Measurements from ENCODE around the gene C12orf43.
A peak's percentile ranks its signal among the peaks of the same experiment; 100 is the strongest.

Gene C12orf43

DNA sequence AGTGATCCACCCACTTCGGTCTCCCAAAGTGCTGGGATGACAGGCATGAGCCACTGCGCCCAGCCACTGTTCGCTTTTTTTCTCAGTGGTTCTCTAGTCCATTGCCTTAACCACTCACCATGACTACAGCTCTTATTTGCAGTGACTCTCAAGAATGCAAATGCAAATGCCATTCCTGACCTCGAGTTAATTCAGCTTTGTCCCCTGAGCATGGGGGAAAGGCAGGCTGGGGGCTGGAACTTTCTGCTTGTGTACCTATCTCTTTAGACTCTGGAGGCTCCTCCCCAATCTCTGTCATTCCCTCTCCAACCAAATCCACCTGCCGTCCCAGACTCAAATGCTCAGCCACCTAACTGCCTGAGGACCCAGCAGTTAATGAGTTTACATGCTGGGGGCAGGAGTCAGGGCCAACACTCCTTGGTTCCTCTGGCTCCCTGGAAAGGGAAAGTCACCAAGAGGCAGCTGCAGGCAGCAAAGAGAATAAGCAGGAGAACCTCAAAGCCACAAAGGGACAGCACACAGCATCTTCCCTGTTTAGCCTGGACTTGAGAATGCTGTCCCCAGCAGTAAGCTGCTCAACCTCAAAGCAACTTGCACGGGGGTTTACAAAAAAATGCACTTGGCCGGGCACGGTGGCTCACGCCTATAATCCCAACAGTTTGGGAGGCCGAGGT, 43.3 kb downstream of the C12orf43 start:
- Histone ChIP-seq H3K4me1 (ENCODE audit: control insufficient read depth, insufficient read depth, low read length, poor library complexity, severe bottlenecking) (no peaks in the 10 kb centered on the region), H3K27ac (ENCODE audit: low read depth, low read length, severe bottlenecking) (peak overlapping the region; percentile 49), H3K9me3 (ENCODE audit: control insufficient read depth, low read length) (no peaks in the 10 kb centered on the region), H3K36me3 (ENCODE audit: control insufficient read depth, insufficient read depth, low read length) (no peaks in the 10 kb centered on the region), H3K4me3 (ENCODE audit: extremely low read depth, insufficient read depth, low read length, poor library complexity, severe bottlenecking) (no peak overlapping the region)
- WGBS, 2 experiments (ENCODE audit: insufficient coverage in 2 of 2) = 46 to 54% methylated on average over 6 to 10 of the region's 10 CpGs

DNA sequence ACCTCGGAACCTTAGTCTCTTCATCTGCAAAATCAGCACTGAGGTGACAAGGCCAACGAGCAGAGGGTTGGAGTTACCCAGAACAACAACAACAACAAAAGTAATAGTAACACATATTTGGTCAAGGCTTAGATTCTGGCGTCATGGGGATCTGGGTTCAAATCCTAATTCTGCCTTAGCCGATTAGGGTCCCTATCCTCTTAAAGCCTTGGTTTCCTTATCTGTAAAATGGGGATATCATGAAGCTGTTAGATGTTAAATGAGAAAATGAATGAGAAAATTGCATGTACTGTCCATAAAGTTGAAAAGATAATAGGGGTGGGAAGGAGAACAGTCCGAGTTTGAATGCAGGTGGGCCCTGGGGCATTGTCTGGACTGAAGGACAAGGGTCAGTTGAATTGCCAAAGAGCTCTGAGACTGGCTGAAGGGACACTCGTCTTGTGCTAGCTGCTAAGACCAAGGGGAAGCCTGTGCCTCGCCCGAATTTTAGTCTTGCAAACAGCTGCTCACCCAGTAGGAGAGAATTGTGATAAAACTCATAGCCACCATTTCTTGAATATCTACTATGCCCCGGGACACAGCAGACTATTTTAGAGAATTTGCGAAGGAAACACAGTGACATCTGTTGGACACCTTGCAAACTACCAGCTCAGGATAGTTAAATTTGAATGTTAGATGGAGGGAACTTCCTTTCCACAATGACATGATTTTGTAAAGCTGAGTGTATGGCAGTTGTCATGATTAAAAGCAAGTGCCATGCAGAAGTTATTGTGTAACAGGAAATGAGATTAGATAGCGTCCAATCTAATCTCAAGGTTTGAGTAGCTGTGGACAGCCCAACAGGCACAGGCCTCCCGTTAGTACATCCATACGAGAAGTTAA, 44.7 kb downstream of the C12orf43 start:
- H3K4me1 ChIP-seq (ENCODE audit: control insufficient read depth, insufficient read depth, low read length, poor library complexity, severe bottlenecking) = no peaks in the 10 kb centered on the region
- 50 to 68% methylated on average over 8 to 9 of the region's 13 CpGs for WGBS, 2 experiments (ENCODE audit: insufficient coverage in 2 of 2)
- H3K4me3 ChIP-seq (ENCODE audit: extremely low read depth, insufficient read depth, low read length, poor library complexity, severe bottlenecking) = no peak overlapping the region
- no peak overlapping the region for H3K27ac ChIP-seq (ENCODE audit: low read depth, low read length, severe bottlenecking)
- no peaks in the 10 kb centered on the region for H3K9me3 ChIP-seq (ENCODE audit: control insufficient read depth, low read length)
- no peaks in the 10 kb centered on the region for H3K36me3 ChIP-seq (ENCODE audit: control insufficient read depth, insufficient read depth, low read length)

DNA sequence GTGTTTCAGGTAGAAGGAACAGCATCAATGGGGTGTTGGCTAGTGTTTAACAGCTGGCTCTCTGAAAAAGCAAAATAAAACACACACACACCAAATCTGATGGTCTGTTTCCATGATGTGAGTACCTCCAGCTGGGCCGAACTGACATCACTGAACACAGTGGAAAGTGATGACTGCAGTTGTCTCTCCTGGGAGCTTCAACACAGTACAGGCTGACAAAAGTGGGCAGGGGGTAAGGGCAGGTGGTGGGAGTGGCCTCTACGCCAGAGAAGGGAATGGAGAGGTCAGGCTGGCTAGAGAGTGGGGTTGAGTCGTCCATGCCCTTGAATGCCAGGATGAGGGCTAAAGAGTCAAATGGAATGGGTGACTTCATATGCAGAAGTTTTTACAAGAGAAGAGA, 46.0 kb downstream of the C12orf43 start:
- H3K9me3 ChIP-seq (ENCODE audit: control insufficient read depth, low read length) = no peaks in the 10 kb centered on the region
- H3K27ac ChIP-seq (ENCODE audit: low read depth, low read length, severe bottlenecking) = no peak overlapping the region
- no peaks in the 10 kb centered on the region for H3K4me1 ChIP-seq (ENCODE audit: control insufficient read depth, insufficient read depth, low read length, poor library complexity, severe bottlenecking)
- H3K36me3 ChIP-seq (ENCODE audit: control insufficient read depth, insufficient read depth, low read length) = no peaks in the 10 kb centered on the region
- WGBS, 2 experiments (ENCODE audit: insufficient coverage in 2 of 2) = 82 to 90% methylated on average over 3 of the region's 3 CpGs
- H3K4me3 ChIP-seq (ENCODE audit: extremely low read depth, insufficient read depth, low read length, poor library complexity, severe bottlenecking) = no peak overlapping the region

DNA sequence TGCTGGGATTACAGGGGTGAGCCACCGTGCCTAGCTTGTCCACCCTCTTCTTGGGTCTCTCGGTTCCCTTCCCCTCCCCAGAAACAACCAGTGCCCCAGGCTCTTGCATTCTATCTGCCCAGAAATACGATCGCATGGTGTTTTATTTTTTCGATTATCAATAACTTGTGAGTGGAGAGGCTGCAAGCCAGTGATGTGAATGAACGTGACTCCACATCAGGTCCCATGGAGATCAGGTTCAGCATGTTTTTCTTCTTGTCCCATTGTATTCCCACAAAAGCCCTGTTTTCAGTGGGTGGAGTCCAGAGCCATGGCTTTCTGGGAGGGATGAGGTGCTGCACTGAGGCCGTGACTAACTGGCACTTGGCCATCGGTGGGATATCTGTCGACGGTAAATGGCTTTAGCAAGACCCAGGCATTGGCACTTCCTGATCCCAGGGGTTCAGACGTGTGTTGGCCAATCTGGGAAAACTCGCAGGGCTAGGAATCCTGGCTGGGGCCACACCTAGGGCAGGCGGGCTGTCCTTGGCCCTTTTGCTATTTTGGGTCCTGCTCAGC, 50.7 kb downstream of the C12orf43 start:
- Histone ChIP-seq H3K4me1 (ENCODE audit: control insufficient read depth, insufficient read depth, low read length, poor library complexity, severe bottlenecking) (no peaks in the 10 kb centered on the region), H3K9me3 (ENCODE audit: control insufficient read depth, low read length) (no peaks in the 10 kb centered on the region), H3K36me3 (ENCODE audit: control insufficient read depth, insufficient read depth, low read length) (no peaks in the 10 kb centered on the region), H3K4me3 (ENCODE audit: extremely low read depth, insufficient read depth, low read length, poor library complexity, severe bottlenecking) (no peak overlapping the region), H3K27ac (ENCODE audit: low read depth, low read length, severe bottlenecking) (no peak overlapping the region)
- 80 to 84% methylated on average over 10 to 13 of the region's 13 CpGs for WGBS, 2 experiments (ENCODE audit: insufficient coverage in 2 of 2)

DNA sequence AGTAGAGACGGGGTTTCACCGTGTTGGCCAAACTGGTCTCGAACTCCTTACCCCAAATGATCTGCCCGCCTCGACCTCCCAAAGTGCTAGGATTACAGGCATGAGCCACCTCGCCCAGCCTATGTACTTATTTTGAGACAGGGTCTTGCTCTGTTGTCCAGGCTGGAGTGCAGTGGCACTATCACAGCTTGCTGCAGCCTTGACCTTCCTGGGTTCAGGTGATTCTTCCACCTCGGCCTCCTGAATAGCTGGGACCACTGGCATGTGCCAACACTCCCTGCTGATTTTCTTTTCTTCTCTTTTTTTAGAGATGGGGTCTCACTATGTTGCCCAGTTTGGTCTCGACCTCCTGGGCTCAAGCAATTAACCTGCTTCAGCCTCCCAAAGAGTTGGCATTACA, 52.0 kb downstream of the C12orf43 start:
- H3K4me3 ChIP-seq (ENCODE audit: extremely low read depth, insufficient read depth, low read length, poor library complexity, severe bottlenecking) = no peak overlapping the region
- H3K9me3 ChIP-seq (ENCODE audit: control insufficient read depth, low read length) = no peaks in the 10 kb centered on the region
- H3K27ac ChIP-seq (ENCODE audit: low read depth, low read length, severe bottlenecking) = no peak overlapping the region
- 85 to 89% methylated on average over 8 of the region's 8 CpGs for WGBS, 2 experiments (ENCODE audit: insufficient coverage in 2 of 2)
- no peaks in the 10 kb centered on the region for H3K4me1 ChIP-seq (ENCODE audit: control insufficient read depth, insufficient read depth, low read length, poor library complexity, severe bottlenecking)
- H3K36me3 ChIP-seq (ENCODE audit: control insufficient read depth, insufficient read depth, low read length) = no peaks in the 10 kb centered on the region

DNA sequence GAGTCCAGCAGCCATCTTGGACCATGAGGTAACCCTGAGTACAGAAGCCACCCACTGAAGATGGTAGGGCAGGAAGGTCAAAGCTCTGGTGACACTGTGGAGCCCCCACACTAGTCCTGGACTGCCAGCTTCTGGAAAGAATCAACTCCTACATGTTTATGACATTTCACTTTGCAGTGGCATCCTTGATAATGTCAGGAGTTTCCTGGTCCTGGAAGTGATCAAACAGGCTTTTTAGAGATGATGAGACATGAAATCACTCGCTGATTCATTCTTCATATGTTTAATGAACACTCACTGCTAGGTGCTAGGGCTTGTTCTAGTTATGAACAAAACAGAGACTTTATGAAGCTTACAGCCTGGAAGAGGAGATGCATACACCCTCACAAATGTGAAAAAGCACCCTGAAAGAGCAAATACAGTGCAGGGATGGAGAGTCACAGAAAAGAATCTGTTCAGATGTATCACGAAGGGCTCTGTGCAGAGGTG, 53.7 kb downstream of the C12orf43 start:
- Histone ChIP-seq H3K4me1 (ENCODE audit: control insufficient read depth, insufficient read depth, low read length, poor library complexity, severe bottlenecking) (no peaks in the 10 kb centered on the region), H3K36me3 (ENCODE audit: control insufficient read depth, insufficient read depth, low read length) (no peaks in the 10 kb centered on the region), H3K9me3 (ENCODE audit: control insufficient read depth, low read length) (no peaks in the 10 kb centered on the region), H3K27ac (ENCODE audit: low read depth, low read length, severe bottlenecking) (no peak overlapping the region), H3K4me3 (ENCODE audit: extremely low read depth, insufficient read depth, low read length, poor library complexity, severe bottlenecking) (no peak overlapping the region)
- 100% methylated on average over 1 to 2 of the region's 2 CpGs for WGBS, 2 experiments (ENCODE audit: insufficient coverage in 2 of 2)

DNA sequence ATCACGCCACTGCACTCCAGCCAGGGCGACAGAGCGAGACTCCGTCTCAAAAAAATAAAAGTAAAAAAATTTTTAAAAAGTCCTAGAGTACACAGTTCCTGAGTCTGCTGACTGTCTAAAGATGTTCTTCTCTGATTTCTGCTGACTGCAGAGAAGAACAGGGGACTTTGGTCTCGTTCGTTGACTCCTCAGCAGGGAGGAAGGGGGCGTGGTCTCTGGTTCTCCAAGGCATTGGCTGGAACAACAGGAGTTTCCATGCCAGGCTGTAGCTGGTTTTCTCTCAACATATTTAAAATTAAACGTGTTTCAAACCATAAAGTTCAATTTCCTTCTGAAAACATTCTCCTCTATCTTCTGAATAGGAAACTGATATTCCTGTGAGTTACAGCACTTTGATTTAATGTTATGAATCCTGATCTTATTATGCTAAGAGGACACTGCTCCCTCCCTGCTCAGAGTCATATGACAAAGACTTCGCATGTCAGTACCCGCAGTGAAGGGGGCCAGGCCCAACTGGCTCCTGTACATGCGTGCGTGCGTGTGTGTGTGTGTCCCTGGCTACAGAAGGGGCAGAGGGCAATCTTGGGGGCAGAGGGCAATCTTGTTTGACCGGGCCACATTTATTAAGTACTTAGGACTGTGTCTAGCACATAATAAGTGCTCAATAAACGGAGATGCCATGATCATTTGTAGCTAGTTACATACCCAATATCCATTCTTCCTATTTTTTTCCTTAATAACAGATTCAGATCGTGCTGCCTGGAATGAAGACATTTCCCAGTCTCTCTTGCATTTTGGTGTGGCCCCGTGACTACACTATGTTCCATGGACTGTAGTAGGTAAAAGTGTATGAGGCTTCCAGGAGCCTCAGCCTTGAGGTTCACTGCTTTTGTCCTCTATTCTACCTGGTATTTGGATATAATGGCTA, 54.4 kb downstream of the C12orf43 start:
- Histone ChIP-seq H3K4me1 (ENCODE audit: control insufficient read depth, insufficient read depth, low read length, poor library complexity, severe bottlenecking) (no peaks in the 10 kb centered on the region), H3K4me3 (ENCODE audit: extremely low read depth, insufficient read depth, low read length, poor library complexity, severe bottlenecking) (no peak overlapping the region), H3K36me3 (ENCODE audit: control insufficient read depth, insufficient read depth, low read length) (no peaks in the 10 kb centered on the region), H3K27ac (ENCODE audit: low read depth, low read length, severe bottlenecking) (no peak overlapping the region), H3K9me3 (ENCODE audit: control insufficient read depth, low read length) (no peaks in the 10 kb centered on the region)
- WGBS, 2 experiments (ENCODE audit: insufficient coverage in 2 of 2) = 72 to 77% methylated on average over 11 to 14 of the region's 17 CpGs

DNA sequence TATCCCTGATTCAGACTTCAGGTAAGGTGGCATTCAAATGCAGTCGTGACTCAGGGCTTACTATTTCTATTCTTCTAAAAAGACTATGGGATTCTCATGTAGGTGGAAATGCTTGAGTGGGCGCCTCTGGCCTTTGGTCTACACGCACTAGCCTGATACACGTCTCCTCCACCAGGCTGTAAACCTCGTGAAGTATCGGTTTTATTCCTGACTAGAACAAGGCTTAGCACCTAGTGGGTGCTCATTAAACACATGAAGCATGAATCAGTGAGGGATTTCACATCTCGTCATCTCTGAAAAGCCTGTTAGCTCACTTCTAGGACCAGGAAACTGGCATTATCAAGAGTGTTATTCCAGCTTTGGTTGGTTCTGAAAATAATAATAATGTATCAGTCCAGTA, 55.6 kb downstream of the C12orf43 start:
- 89% methylated on average over 5 of the region's 7 CpGs for WGBS, 2 experiments (ENCODE audit: insufficient coverage in 2 of 2)
- Histone ChIP-seq H3K4me1 (ENCODE audit: control insufficient read depth, insufficient read depth, low read length, poor library complexity, severe bottlenecking) (no peaks in the 10 kb centered on the region), H3K36me3 (ENCODE audit: control insufficient read depth, insufficient read depth, low read length) (no peaks in the 10 kb centered on the region), H3K9me3 (ENCODE audit: control insufficient read depth, low read length) (no peaks in the 10 kb centered on the region), H3K4me3 (ENCODE audit: extremely low read depth, insufficient read depth, low read length, poor library complexity, severe bottlenecking) (no peak overlapping the region), H3K27ac (ENCODE audit: low read depth, low read length, severe bottlenecking) (no peak overlapping the region)

DNA sequence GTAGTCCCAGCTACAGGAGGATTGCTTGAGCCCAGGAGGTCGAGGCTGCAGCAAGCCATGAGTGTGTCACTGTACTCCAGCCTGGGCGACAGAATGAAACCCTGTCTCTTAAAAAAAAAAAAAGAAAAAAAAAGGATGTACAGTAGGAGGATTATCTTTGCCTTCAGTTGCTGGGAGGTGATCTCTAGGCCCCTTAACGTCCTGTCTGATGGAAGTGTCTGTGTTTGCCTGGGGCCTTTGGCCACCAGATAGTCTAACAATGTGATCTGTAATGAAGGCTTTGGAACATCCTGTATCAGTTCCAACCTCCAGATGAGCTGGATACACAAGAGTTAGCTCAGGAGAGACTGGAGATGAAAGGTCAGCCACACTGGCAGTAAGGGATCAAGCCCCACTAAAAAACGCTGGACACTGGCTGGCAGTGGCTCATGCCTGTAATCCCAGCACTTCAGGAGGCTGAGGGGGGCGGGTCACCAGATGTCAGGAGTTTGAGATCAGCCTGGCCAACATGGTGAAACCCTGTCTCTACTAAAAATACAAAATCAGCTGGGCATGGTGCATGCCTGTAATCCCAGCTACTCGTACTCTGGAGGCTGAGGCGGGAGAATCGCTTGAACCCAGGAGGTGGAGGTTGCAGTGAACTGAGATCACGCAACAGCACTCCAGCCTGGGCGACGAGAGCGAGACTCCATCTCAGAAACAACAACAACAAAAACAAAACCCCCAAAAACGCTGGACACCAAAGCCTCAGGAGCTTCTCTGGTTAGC, 57.0 kb downstream of the C12orf43 start:
- Histone ChIP-seq H3K27ac (ENCODE audit: low read depth, low read length, severe bottlenecking) (no peak overlapping the region), H3K36me3 (ENCODE audit: control insufficient read depth, insufficient read depth, low read length) (no peaks in the 10 kb centered on the region), H3K9me3 (ENCODE audit: control insufficient read depth, low read length) (no peaks in the 10 kb centered on the region), H3K4me1 (ENCODE audit: control insufficient read depth, insufficient read depth, low read length, poor library complexity, severe bottlenecking) (no peaks in the 10 kb centered on the region), H3K4me3 (ENCODE audit: extremely low read depth, insufficient read depth, low read length, poor library complexity, severe bottlenecking) (no peak overlapping the region)
- WGBS, 2 experiments (ENCODE audit: insufficient coverage in 2 of 2) = 89 to 91% methylated on average over 7 to 11 of the region's 13 CpGs

All from mesodermal cell (in vitro differentiated cells).